HCT116 (cell line): ENCODE measurements around the gene SLCO2B1.
A peak's percentile ranks its signal among the peaks of the same experiment; 100 is the strongest.

Experiments used
- CEBPB ChIP-seq: IDR thresholded peaks from 2 replicates; pipeline ENCODE4 v1.6.1; 2012; ENCODE audit warnings: low read depth
- CTCF ChIP-seq, 3 experiments: fragments of 200-600 bp in 1 of 3; sonication (generic) in 1 of 3; IDR thresholded peaks in 2 of 3; conservative IDR thresholded peaks in 1 of 3; 2 replicates each; pipeline ENCODE4 v1.5.1; 2012 to 2017; ENCODE audit warnings: low read depth in 2 of 3, low read length in 2 of 3, antibody characterized with exemption in 1 of 3, borderline replicate concordance in 1 of 3, control low read depth in 1 of 3, mild to moderate bottlenecking in 1 of 3, mixed read lengths in 1 of 3, mixed run types in 1 of 3, moderate library complexity in 1 of 3; ENCODE audit not compliant: insufficient read depth in 1 of 3
- EGR1 ChIP-seq: IDR thresholded peaks from 2 replicates; pipeline ENCODE4 v1.6.1; 2012; ENCODE audit warnings: low read depth
- EZH2phosphoT487 ChIP-seq: fragments of 200-600 bp; IDR thresholded peaks from 2 replicates; pipeline ENCODE4 v1.6.1; 2018; ENCODE audit warnings: antibody characterized with exemption, borderline replicate concordance
- POLR2A ChIP-seq: IDR thresholded peaks from 2 replicates; pipeline ENCODE4 v1.7.0; 2011; ENCODE audit warnings: borderline replicate concordance; ENCODE audit not compliant: insufficient read depth, insufficient read length; ENCODE audit errors: extremely low read depth
- RAD21 ChIP-seq: IDR thresholded peaks from 2 replicates; pipeline ENCODE4 v1.6.1; 2012; ENCODE audit warnings: low read depth, mild to moderate bottlenecking
- SP1 ChIP-seq: IDR thresholded peaks from 2 replicates; pipeline ENCODE4 v1.6.1; 2012; ENCODE audit warnings: low read depth
- SRF ChIP-seq: IDR thresholded peaks from 2 replicates; pipeline ENCODE4 v1.6.1; 2012; ENCODE audit warnings: low read depth
- YY1 ChIP-seq: IDR thresholded peaks from 2 replicates; pipeline ENCODE4 v1.6.1; 2011; ENCODE audit warnings: low read length, low read depth, moderate library complexity, mild to moderate bottlenecking; ENCODE audit not compliant: insufficient replicate concordance; ENCODE audit errors: extremely low read depth
- ZNF274 ChIP-seq: fragments of 200-500 bp; sonication (Bioruptor generic); IDR thresholded peaks from 2 replicates; pipeline ENCODE4 v1.6.1; 2014; ENCODE audit warnings: mild to moderate bottlenecking, low read depth, low read length, inconsistent platforms

DNA sequence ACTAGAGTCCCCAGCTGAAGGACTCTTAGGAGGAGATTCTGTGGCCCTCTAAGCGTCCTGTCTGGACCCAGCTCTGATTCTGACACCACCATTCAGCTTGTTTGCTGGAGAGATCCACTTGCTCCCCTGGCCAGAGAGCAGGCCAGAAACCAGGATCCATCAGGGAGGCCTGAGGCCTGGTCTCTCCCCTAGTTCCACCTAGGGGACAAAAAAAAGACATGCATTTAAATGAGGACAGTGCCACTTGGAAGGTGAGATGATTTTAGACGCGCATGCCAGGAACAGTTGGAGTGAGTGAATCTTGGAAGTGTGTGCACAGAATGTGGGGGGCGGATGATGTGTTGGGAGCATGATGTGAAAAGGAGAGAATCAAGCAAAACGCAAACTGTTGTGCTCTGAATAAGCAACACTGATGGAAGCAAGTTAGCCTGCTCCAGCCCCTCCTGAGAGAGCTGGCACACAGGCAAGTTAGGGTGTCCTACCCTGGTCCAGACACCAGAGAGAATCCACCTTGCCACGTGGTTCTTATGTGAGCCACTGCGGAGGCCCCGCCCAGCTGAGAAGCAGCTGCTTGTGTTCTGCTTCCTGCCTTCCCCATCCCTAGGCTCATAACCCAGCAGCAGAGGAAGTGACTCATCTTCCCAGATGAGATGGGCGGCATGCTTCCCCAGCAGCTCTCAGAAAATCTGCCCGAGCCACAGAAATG is 8.0 kb upstream of the SLCO2B1 start:
- TF ChIP-seq CTCF (IDR thresholded peaks at IDR 0.05 in 2 of 3, conservative IDR thresholded peaks at IDR 0.05 in 1 of 3; ENCODE audit: borderline replicate concordance in 1 of 3, insufficient read depth in 1 of 3, low read depth in 2 of 3, low read length in 2 of 3) (no peak), RAD21 (no peak), EGR1 (no peak), ZNF274 (no peak), POLR2A (peak; percentile 46), SP1 (peak; percentile 72), SRF (no peak), CEBPB (no peak), YY1 (no peak), EZH2phosphoT487 (no peak)
